K562 (cell line): ENCODE results near the gene SIRT7. TPM values are rescaled to one million over a fixed set of nuclear protein-coding genes. Genes with fewer than 3 reads are reported as not detected.
A peak's percentile ranks its signal among the peaks of the same experiment; 100 is the strongest.

Source experiments
- ATF1 ChIP-seq, 2 experiments: fragments of 450-650 bp in 1 of 2; IDR thresholded peaks; 2 replicates each; pipeline ENCODE4 v1.6.1; 2016; ENCODE audit warnings: missing compliant biosample characterization in 1 of 2, missing genetic modification characterization in 1 of 2
- CBX3 ChIP-seq, 2 experiments: IDR thresholded peaks; 1 replicate in 1 of 2; 2 replicates in 1 of 2; pipeline ENCODE4 v1.6.1; 2012; ENCODE audit warnings: inconsistent platforms in 2 of 2, low read length in 2 of 2, borderline replicate concordance in 1 of 2, control low read depth in 1 of 2
- KAT7 ChIP-seq: sonication (generic); formaldehyde crosslinking; IDR thresholded peaks from 2 replicates; pipeline ENCODE4 v1.8.0; 2022; ENCODE audit warnings: missing genetic modification reagents, mild to moderate bottlenecking, borderline replicate concordance
- KLF6 ChIP-seq: fragments of 250-450 bp; sonication (Bioruptor Pico); IDR thresholded peaks from 2 replicates; pipeline ENCODE4 v1.4.0; 2020; ENCODE audit warnings: mild to moderate bottlenecking, moderate library complexity, borderline replicate concordance
- MYNN ChIP-seq, 2 experiments: sonication (generic); formaldehyde crosslinking in 1 of 2; IDR thresholded peaks; 2 replicates each; pipeline versions ENCODE4 v1.5.0 to v1.6.1; 2016 to 2020; ENCODE audit warnings: antibody characterized with exemption in 1 of 2, missing genetic modification reagents in 1 of 2
- SMC3 ChIP-seq: conservative IDR thresholded peaks from 2 replicates; pipeline ENCODE4 v1.6.1; 2011; ENCODE audit warnings: low read depth, low read length, improper control_type of control experiment; ENCODE audit not compliant: insufficient read depth
- TBL1XR1 ChIP-seq, 2 experiments: IDR thresholded peaks; 2 replicates each; pipeline ENCODE4 v1.6.1; 2012; ENCODE audit warnings: improper control_type of control experiment in 2 of 2, low read length in 2 of 2, mild to moderate bottlenecking in 1 of 2
- TEAD4 ChIP-seq, 2 experiments: sonication (generic) in 1 of 2; formaldehyde crosslinking in 1 of 2; IDR thresholded peaks; 2 replicates each; pipeline versions ENCODE4 v1.6.1 to v1.8.0; 2012 to 2022; ENCODE audit warnings: borderline replicate concordance in 1 of 2, inconsistent platforms in 1 of 2, low read length in 1 of 2, mild to moderate bottlenecking in 1 of 2, missing genetic modification reagents in 1 of 2
- ZNF134 ChIP-seq: fragments of 250-450 bp; sonication (Bioruptor Pico); conservative IDR thresholded peaks from 2 replicates; pipeline ENCODE4 v1.4.0; 2020
- ZNF57 ChIP-seq: fragments of 450-650 bp; formaldehyde crosslinking; IDR thresholded peaks from 2 replicates; pipeline ENCODE4 v1.4.0; 2020; ENCODE audit warnings: mild to moderate bottlenecking, moderate library complexity
- polyA plus RNA-seq, 8 experiments: library from polyadenylated mRNA; depleted of rRNA in 4 of 8; stranded (reverse) in 5 of 8; unstranded in 3 of 8; fragments of >200 nt; fragmentation: Nextera tagmentation in 2 of 8; fragmentation: Illumina TruSeq in 1 of 8; extraction: Ambion mirVana in 2 of 8; extraction: Trizol in 1 of 8; gene quantifications; 2 replicates each; pipeline versions ENCODE4 v1.2.1 to v1.2.3, GENCODE V29; 2011 to 2014; ENCODE audit warnings: inconsistent platforms in 1 of 8, missing spikeins in 1 of 8
- total RNA-seq, 7 experiments: library from RNA; depleted of rRNA in 6 of 7; stranded (reverse); fragments of >200 nt in 6 of 7; fragmentation: Illumina TruSeq in 2 of 7; extraction: Trizol in 2 of 7; gene quantifications; 2 replicates each; pipeline versions ENCODE4 v1.2.1 to v1.2.3, GENCODE V29; 2011 to 2021; ENCODE audit warnings: low replicate concordance in 1 of 7
- TF ChIP-seq, protein P1 (sequence below): fragments of 450-650 bp; formaldehyde crosslinking; conservative IDR thresholded peaks from 2 replicates; pipeline ENCODE4 v1.4.0; 2022; ENCODE audit warnings: mild to moderate bottlenecking, missing genetic modification characterization
- TF ChIP-seq, protein P2 (sequence below): fragments of 250-450 bp; sonication (Bioruptor Pico); IDR thresholded peaks from 2 replicates; pipeline ENCODE4 v1.5.0; 2022; ENCODE audit warnings: mild to moderate bottlenecking
- TF ChIP-seq, protein P3 (sequence below): fragments of 450-650 bp; formaldehyde crosslinking; IDR thresholded peaks from 2 replicates; pipeline ENCODE4 v1.4.0; 2020; ENCODE audit warnings: mild to moderate bottlenecking, moderate library complexity
- TF ChIP-seq, protein P4 (sequence below), 3 experiments: fragments of 200-800 bp in 1 of 3; fragments of 250-450 bp in 1 of 3; fragments of 450-650 bp in 1 of 3; sonication (Bioruptor Pico) in 1 of 3; sonication (Bioruptor generic) in 1 of 3; formaldehyde crosslinking in 1 of 3; IDR thresholded peaks; 2 replicates each; pipeline versions ENCODE4 v1.6.1 to v1.8.0; 2016 to 2022; ENCODE audit warnings: mild to moderate bottlenecking in 2 of 3, missing genetic modification characterization in 2 of 3, missing compliant biosample characterization in 1 of 3, moderate library complexity in 1 of 3
- TF ChIP-seq, protein P5 (sequence below): fragments of 450-650 bp; IDR thresholded peaks from 2 replicates; pipeline ENCODE4 v1.6.1; 2017; ENCODE audit warnings: mild to moderate bottlenecking, moderate library complexity

SIRT7 gene
- total and polyA plus RNA-seq, 9 of the 15 experiments (the other 6 are each of a cell fraction or from before 2014, with no cell fraction given) = 1.6 to 54.8 (median 20.3) TPM

DNA sequence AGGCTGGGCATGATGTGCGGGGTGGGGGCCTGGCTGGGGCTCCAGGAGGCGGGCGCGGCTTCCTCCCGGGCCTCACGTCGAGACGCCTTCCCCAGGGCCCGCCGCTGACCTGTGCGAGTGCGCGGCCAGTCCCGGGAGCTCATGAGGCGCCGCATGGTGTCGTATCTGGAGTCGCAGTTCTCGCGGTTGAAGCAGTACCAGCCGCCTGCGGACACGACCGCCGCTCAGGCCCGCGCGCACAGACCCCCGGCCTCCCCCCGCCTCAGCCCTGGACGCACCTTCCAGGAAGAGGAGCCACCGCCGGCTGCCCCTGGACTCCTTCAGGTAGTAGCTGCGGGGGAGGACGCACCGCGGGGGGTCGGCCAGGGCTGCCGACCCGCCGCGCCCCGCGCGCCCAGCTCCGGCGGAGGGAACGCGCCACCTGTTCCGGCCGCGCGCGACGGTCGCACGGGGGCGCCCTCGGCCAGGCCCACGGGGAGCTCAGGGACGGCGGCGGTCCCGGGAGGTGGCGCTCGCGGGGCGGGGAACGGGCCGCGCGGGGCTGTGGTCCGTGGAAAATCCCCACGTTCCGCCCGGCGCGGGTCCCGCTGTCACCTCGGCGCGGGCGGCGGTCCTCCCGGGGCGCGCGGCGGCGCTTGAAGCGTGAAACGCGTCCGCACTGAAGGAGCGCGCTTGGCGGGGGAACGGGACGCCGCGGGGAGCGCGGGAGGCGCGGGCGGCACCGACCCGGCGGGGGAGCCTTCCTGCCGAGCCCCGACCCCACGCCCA lies 41.6 kb upstream of the SIRT7 start (continued):
- TF ChIP-seq, protein P1, sequence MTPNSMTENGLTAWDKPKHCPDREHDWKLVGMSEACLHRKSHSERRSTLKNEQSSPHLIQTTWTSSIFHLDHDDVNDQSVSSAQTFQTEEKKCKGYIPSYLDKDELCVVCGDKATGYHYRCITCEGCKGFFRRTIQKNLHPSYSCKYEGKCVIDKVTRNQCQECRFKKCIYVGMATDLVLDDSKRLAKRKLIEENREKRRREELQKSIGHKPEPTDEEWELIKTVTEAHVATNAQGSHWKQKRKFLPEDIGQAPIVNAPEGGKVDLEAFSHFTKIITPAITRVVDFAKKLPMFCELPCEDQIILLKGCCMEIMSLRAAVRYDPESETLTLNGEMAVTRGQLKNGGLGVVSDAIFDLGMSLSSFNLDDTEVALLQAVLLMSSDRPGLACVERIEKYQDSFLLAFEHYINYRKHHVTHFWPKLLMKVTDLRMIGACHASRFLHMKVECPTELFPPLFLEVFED (CRISPR knock-in tag) = no peak
- TF ChIP-seq KLF6 (no peak), MYNN (IDR thresholded peaks at IDR 0.05) (no peak), MYNN (CRISPR knock-in tag; IDR thresholded peaks at IDR 0.05) (no peak), CBX3 (IDR thresholded peaks at IDR 0.05; ENCODE audit: borderline replicate concordance in 1 of 2, low read length in 2 of 2) (no peak), SMC3 (peak; percentile 80), ATF1 (CRISPR knock-in tag; IDR thresholded peaks at IDR 0.05) (no peak), ATF1 (tag; IDR thresholded peaks at IDR 0.05) (peak; percentile 19; the same call in 1 of the 2 replicates), TBL1XR1 (IDR thresholded peaks at IDR 0.05; ENCODE audit: low read length in 2 of 2) (no peak), TEAD4 (IDR thresholded peaks at IDR 0.05; ENCODE audit: low read length) (no peak), TEAD4 (CRISPR knock-in tag; IDR thresholded peaks at IDR 0.05; ENCODE audit: borderline replicate concordance) (no peak), ZNF134 (no peak), ZNF57 (no peak), KAT7 (CRISPR knock-in tag) (peak; percentile 47; the same call in 1 of the 2 replicates)
- TF ChIP-seq, protein P2, sequence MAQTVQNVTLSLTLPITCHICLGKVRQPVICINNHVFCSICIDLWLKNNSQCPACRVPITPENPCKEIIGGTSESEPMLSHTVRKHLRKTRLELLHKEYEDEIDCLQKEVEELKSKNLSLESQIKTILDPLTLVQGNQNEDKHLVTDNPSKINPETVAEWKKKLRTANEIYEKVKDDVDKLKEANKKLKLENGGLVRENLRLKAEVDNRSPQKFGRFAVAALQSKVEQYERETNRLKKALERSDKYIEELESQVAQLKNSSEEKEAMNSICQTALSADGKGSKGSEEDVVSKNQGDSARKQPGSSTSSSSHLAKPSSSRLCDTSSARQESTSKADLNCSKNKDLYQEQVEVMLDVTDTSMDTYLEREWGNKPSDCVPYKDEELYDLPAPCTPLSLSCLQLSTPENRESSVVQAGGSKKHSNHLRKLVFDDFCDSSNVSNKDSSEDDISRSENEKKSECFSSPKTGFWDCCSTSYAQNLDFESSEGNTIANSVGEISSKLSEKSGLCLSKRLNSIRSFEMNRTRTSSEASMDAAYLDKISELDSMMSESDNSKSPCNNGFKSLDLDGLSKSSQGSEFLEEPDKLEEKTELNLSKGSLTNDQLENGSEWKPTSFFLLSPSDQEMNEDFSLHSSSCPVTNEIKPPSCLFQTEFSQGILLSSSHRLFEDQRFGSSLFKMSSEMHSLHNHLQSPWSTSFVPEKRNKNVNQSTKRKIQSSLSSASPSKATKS (CRISPR knock-in tag) = no peak
- TF ChIP-seq, protein P3, sequence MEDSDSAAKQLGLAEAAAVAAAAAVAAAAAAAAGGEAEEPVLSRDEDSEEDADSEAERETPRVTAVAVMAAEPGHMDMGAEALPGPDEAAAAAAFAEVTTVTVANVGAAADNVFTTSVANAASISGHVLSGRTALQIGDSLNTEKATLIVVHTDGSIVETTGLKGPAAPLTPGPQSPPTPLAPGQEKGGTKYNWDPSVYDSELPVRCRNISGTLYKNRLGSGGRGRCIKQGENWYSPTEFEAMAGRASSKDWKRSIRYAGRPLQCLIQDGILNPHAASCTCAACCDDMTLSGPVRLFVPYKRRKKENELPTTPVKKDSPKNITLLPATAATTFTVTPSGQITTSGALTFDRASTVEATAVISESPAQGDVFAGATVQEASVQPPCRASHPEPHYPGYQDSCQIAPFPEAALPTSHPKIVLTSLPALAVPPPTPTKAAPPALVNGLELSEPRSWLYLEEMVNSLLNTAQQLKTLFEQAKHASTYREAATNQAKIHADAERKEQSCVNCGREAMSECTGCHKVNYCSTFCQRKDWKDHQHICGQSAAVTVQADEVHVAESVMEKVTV (CRISPR knock-in tag) = peak; percentile 44; the same call in 1 of the 2 replicates
- TF ChIP-seq, protein P4, sequence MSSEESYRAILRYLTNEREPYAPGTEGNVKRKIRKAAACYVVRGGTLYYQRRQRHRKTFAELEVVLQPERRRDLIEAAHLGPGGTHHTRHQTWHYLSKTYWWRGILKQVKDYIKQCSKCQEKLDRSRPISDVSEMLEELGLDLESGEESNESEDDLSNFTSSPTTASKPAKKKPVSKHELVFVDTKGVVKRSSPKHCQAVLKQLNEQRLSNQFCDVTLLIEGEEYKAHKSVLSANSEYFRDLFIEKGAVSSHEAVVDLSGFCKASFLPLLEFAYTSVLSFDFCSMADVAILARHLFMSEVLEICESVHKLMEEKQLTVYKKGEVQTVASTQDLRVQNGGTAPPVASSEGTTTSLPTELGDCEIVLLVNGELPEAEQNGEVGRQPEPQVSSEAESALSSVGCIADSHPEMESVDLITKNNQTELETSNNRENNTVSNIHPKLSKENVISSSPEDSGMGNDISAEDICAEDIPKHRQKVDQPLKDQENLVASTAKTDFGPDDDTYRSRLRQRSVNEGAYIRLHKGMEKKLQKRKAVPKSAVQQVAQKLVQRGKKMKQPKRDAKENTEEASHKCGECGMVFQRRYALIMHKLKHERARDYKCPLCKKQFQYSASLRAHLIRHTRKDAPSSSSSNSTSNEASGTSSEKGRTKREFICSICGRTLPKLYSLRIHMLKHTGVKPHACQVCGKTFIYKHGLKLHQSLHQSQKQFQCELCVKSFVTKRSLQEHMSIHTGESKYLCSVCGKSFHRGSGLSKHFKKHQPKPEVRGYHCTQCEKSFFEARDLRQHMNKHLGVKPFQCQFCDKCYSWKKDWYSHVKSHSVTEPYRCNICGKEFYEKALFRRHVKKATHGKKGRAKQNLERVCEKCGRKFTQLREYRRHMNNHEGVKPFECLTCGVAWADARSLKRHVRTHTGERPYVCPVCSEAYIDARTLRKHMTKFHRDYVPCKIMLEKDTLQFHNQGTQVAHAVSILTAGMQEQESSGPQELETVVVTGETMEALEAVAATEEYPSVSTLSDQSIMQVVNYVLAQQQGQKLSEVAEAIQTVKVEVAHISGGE (CRISPR knock-in tag; IDR thresholded peaks at IDR 0.05) = no peak; a peak in 1 of 6 replicates
- TF ChIP-seq, protein P5, sequence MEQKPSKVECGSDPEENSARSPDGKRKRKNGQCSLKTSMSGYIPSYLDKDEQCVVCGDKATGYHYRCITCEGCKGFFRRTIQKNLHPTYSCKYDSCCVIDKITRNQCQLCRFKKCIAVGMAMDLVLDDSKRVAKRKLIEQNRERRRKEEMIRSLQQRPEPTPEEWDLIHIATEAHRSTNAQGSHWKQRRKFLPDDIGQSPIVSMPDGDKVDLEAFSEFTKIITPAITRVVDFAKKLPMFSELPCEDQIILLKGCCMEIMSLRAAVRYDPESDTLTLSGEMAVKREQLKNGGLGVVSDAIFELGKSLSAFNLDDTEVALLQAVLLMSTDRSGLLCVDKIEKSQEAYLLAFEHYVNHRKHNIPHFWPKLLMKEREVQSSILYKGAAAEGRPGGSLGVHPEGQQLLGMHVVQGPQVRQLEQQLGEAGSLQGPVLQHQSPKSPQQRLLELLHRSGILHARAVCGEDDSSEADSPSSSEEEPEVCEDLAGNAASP = no peak
